Fibroblast of lung (primary cell): ENCODE results near the gene SH3PXD2A. TPM values are rescaled to one million over a fixed set of nuclear protein-coding genes. Genes with fewer than 3 reads are reported as not detected.

Experiments
- DNase-seq, 2 donors: peaks; one replicate each; pipeline versions ENCODE4 v3.0.0 to v3.0.0-alpha.2; 2010; ENCODE audit warnings: low read depth in 2 of 2
- H2AFZ ChIP-seq: 2 replicates; pipeline ENCODE4 v1.5.1; 2012; ENCODE audit warnings: low read length, control low read depth, inconsistent platforms
- H3K27ac ChIP-seq: 2 replicates; pipeline ENCODE4 v1.5.1; 2011; ENCODE audit warnings: low read length, control low read depth; ENCODE audit not compliant: insufficient read depth
- H3K27me3 ChIP-seq: 2 replicates; pipeline ENCODE4 v1.5.1; 2011; ENCODE audit warnings: mild to moderate bottlenecking, low read length; ENCODE audit not compliant: control insufficient read depth, insufficient read depth
- H3K36me3 ChIP-seq: 2 replicates; pipeline ENCODE4 v1.5.1; 2011; ENCODE audit warnings: low read length; ENCODE audit not compliant: control insufficient read depth, insufficient read depth
- H3K4me1 ChIP-seq: 2 replicates; pipeline ENCODE4 v1.5.1; 2011; ENCODE audit warnings: low read length; ENCODE audit not compliant: control insufficient read depth, insufficient read depth; ENCODE audit errors: extremely low read depth
- H3K4me2 ChIP-seq: 2 replicates; pipeline ENCODE4 v1.5.1; 2011; ENCODE audit warnings: low read length, control low read depth; ENCODE audit not compliant: insufficient read depth; ENCODE audit errors: extremely low read depth
- H3K4me3 ChIP-seq, 4 experiments: fragments of 200-600 bp in 1 of 4; sonication (generic) in 1 of 4; replicated peaks in 1 of 4; 2 replicates each; pipeline ENCODE4 v1.5.1; 2011 to 2016; ENCODE audit warnings: low read length in 4 of 4, low read depth in 3 of 4, mild to moderate bottlenecking in 3 of 4, control low read depth in 2 of 4, inconsistent platforms in 1 of 4, mixed read lengths in 1 of 4; ENCODE audit not compliant: insufficient read depth in 1 of 4; ENCODE audit errors: control extremely low read depth in 1 of 4
- H3K79me2 ChIP-seq: 2 replicates; pipeline ENCODE4 v1.5.1; 2012; ENCODE audit warnings: mild to moderate bottlenecking, low read length, inconsistent platforms; ENCODE audit not compliant: control insufficient read depth, insufficient read depth
- H3K9ac ChIP-seq: 2 replicates; pipeline ENCODE4 v1.5.1; 2011; ENCODE audit warnings: mild to moderate bottlenecking, low read length, control low read depth; ENCODE audit not compliant: insufficient read depth
- H3K9me3 ChIP-seq: 2 replicates; pipeline ENCODE4 v1.5.1; 2012; ENCODE audit warnings: low read depth, low read length; ENCODE audit not compliant: control insufficient read depth, insufficient read depth
- H4K20me1 ChIP-seq: 2 replicates; pipeline ENCODE4 v1.5.1; 2011; ENCODE audit warnings: low read length; ENCODE audit not compliant: control insufficient read depth, insufficient read depth; ENCODE audit errors: extremely low read depth
- EZH2 ChIP-seq: IDR thresholded peaks from 2 replicates; pipeline ENCODE4 v1.5.1; 2012; ENCODE audit warnings: low read length, control low read depth, mild to moderate bottlenecking; ENCODE audit errors: missing control alignments
- polyA plus RNA-seq, 2 donors: library from polyadenylated mRNA; depleted of rRNA in 1 of 2; stranded (reverse) in 1 of 2; unstranded in 1 of 2; fragments of >200 nt; gene quantifications; 2 replicates each; pipeline ENCODE4 v1.2.1, GENCODE V29; 2011 to 2012; ENCODE audit warnings: missing spikeins in 1 of 2
- total RNA-seq: library from RNA; depleted of rRNA; stranded (reverse); fragments of >200 nt; gene quantifications from 2 replicates; pipeline ENCODE4 v1.2.1, GENCODE V29; 2014
- TF ChIP-seq, protein P1 (sequence below), 2 donors: IDR thresholded peaks in 1 of 2; conservative IDR thresholded peaks in 1 of 2; 1 replicate in 1 of 2; 2 replicates in 1 of 2; pipeline ENCODE4 v1.5.1; 2011 to 2012; ENCODE audit warnings: low read length in 2 of 2, control low read depth in 1 of 2, inconsistent platforms in 1 of 2, low read depth in 1 of 2, mild to moderate bottlenecking in 1 of 2

The SH3PXD2A gene
- total and polyA plus RNA-seq, 2 donors (not counting 1 experiment from before 2014, with no cell fraction given) = 25.5 to 33.2 TPM

- Histone ChIP-seq H4K20me1 (no peaks in the 10 kb centered on the region), H2AFZ (no peak overlapping the region), H3K79me2 (no peaks in the 10 kb centered on the region), H3K4me1 (peaks cover 13% of the 10 kb centered on the region), H3K27ac (no peak overlapping the region), H3K4me2 (no peak overlapping the region), H3K4me3 (no peak overlapping the region), H3K27me3 (no peaks in the 10 kb centered on the region), H3K9ac (no peak overlapping the region), H3K36me3 (no peaks in the 10 kb centered on the region), H3K9me3 (no peaks in the 10 kb centered on the region)
- no peak for TF ChIP-seq EZH2
- TF ChIP-seq, protein P1, sequence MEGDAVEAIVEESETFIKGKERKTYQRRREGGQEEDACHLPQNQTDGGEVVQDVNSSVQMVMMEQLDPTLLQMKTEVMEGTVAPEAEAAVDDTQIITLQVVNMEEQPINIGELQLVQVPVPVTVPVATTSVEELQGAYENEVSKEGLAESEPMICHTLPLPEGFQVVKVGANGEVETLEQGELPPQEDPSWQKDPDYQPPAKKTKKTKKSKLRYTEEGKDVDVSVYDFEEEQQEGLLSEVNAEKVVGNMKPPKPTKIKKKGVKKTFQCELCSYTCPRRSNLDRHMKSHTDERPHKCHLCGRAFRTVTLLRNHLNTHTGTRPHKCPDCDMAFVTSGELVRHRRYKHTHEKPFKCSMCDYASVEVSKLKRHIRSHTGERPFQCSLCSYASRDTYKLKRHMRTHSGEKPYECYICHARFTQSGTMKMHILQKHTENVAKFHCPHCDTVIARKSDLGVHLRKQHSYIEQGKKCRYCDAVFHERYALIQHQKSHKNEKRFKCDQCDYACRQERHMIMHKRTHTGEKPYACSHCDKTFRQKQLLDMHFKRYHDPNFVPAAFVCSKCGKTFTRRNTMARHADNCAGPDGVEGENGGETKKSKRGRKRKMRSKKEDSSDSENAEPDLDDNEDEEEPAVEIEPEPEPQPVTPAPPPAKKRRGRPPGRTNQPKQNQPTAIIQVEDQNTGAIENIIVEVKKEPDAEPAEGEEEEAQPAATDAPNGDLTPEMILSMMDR (conservative IDR thresholded peaks at IDR 0.05 in 1 of 2, IDR thresholded peaks at IDR 0.05 in 1 of 2; ENCODE audit: low read depth in 1 of 2, low read length in 2 of 2) = no peak
- DNase-seq = no peak
These were observed 181.8 kb downstream of the SH3PXD2A start for GRCh38 chr10:103673606-103674005.

DNA sequence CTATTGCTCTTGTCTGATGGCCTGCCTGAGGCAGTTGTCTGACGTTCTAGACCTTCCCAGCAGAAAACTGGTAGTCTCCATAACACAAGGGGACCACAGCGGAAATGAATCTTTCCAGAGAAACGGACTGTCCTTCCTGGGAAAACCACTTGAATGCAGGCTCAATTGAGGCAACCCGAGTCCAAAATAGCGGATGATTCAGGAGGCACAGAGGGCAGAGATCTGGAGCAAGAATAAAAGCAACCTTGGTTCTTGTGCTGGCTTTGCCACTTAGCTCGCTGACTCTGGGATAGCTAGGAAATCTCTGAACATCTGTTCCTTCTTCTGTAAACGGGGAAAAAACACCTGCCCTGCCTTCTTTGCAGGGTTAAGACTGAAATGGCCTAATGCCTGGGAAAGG, 183.0 kb downstream of the SH3PXD2A start:
- no peak overlapping the region for H2AFZ ChIP-seq
- H3K36me3 ChIP-seq = no peaks in the 10 kb centered on the region
- H3K4me1 ChIP-seq = peaks cover 22% of the 10 kb centered on the region
- no peak overlapping the region for H3K27ac ChIP-seq
- H4K20me1 ChIP-seq = no peaks in the 10 kb centered on the region
- H3K9ac ChIP-seq = no peak overlapping the region
- no peak for DNase-seq
- no peak overlapping the region for H3K4me3 ChIP-seq
- no peak overlapping the region for H3K4me2 ChIP-seq
- no peaks in the 10 kb centered on the region for H3K79me2 ChIP-seq
- H3K27me3 ChIP-seq = no peaks in the 10 kb centered on the region
- H3K9me3 ChIP-seq = no peaks in the 10 kb centered on the region
- no peak for TF ChIP-seq EZH2
- TF ChIP-seq, protein P1 (conservative IDR thresholded peaks at IDR 0.05 in 1 of 2, IDR thresholded peaks at IDR 0.05 in 1 of 2; ENCODE audit: low read depth in 1 of 2, low read length in 2 of 2) = no peak

GRCh38 chr10:103671126-103671895, 184.1 kb downstream of the SH3PXD2A start:
- TF ChIP-seq, protein P1 (conservative IDR thresholded peaks at IDR 0.05 in 1 of 2, IDR thresholded peaks at IDR 0.05 in 1 of 2; ENCODE audit: low read depth in 1 of 2, low read length in 2 of 2) = no peak
- TF ChIP-seq EZH2 = no peak
- no peaks in the 10 kb centered on the region for H4K20me1 ChIP-seq
- H3K9me3 ChIP-seq = no peaks in the 10 kb centered on the region
- H3K36me3 ChIP-seq = peaks cover 1% of the 10 kb centered on the region
- H3K9ac ChIP-seq = no peak overlapping the region
- H3K79me2 ChIP-seq = no peaks in the 10 kb centered on the region
- H3K4me3 ChIP-seq = no peak overlapping the region
- H2AFZ ChIP-seq = no peak overlapping the region
- H3K4me1 ChIP-seq = peaks cover 17% of the 10 kb centered on the region
- peak in 1 of 2 donors; percentile 55 for DNase-seq
- H3K27me3 ChIP-seq = no peaks in the 10 kb centered on the region
- H3K27ac ChIP-seq = no peak overlapping the region
- no peak overlapping the region for H3K4me2 ChIP-seq
